MCF 10A (cell line): Measurements from ENCODE around the gene UBD. TPM values are rescaled to one million over a fixed set of nuclear protein-coding genes. Genes with fewer than 3 reads are reported as not detected.

Source experiments
- Bru-seq: library from RNA; stranded (reverse); fragments of 400-500 nt; gene quantifications from one replicate; lab custom pipeline; 2021; lab: Mats Ljungman, UMichigan
- BruChase-seq, 2 experiments: library from RNA; stranded (reverse); fragments of 400-500 nt; gene quantifications; one replicate each; lab custom pipeline; 2021; lab: Mats Ljungman, UMichigan
- BruUV-seq: library from RNA; stranded (reverse); fragments of 400-500 nt; replicated peaks from 2 replicates; lab custom pipeline; 2021; lab: Mats Ljungman, UMichigan
- CTCF ChIA-PET: fragments of 300-600 bp; sonication (Branson Sonifier 250); formaldehyde crosslinking; extraction: SDS; loops from one replicate; lab custom pipeline; 2021; ENCODE audit warnings: antibody characterized with exemption, inconsistent platforms; lab: Yijun Ruan, JAX
- POLR2A ChIA-PET: fragments of 300-600, 350-650 bp; sonication (Branson Sonifier 250); formaldehyde crosslinking; extraction: SDS; loops from one replicate; lab custom pipeline; 2020; ENCODE audit warnings: antibody characterized with exemption, inconsistent platforms; lab: Yijun Ruan, JAX
- DNase-seq: peaks from one replicate; pipeline ENCODE4 v3.0.0-alpha.2; 2018; ENCODE audit not compliant: unreplicated experiment
- H3K27ac Mint-ChIP-seq: one replicate; pipeline ENCODE4 v1.8.0; 2022; ENCODE audit warnings: mild to moderate bottlenecking, low read depth, mixed read lengths; ENCODE audit not compliant: unreplicated experiment
- H3K27me3 Mint-ChIP-seq: one replicate; pipeline ENCODE4 v1.8.0; 2022; ENCODE audit warnings: mixed read lengths; ENCODE audit not compliant: insufficient read depth, unreplicated experiment
- H3K36me3 Mint-ChIP-seq: one replicate; pipeline ENCODE4 v1.8.0; 2022; ENCODE audit warnings: mild to moderate bottlenecking, moderate library complexity, mixed read lengths; ENCODE audit not compliant: insufficient read depth, unreplicated experiment
- H3K4me1 Mint-ChIP-seq: one replicate; pipeline ENCODE4 v1.8.0; 2022; ENCODE audit warnings: mixed read lengths; ENCODE audit not compliant: insufficient read depth, unreplicated experiment
- H3K4me3 Mint-ChIP-seq: one replicate; pipeline ENCODE4 v1.8.0; 2022; ENCODE audit warnings: mild to moderate bottlenecking, moderate library complexity, mixed read lengths; ENCODE audit not compliant: unreplicated experiment
- H3K9me3 Mint-ChIP-seq: one replicate; pipeline ENCODE4 v1.8.0; 2022; ENCODE audit warnings: mixed read lengths; ENCODE audit not compliant: unreplicated experiment
- CTCF ChIP-seq: fragments of 200-600 bp; IDR thresholded peaks from one replicate; pipeline ENCODE4 v1.8.0; 2022; ENCODE audit warnings: antibody characterized with exemption, mild to moderate bottlenecking; ENCODE audit not compliant: unreplicated experiment
- intact Hi-C: fragments of 100-400 bp; cut with micrococcal nuclease; formaldehyde crosslinking; loops from 2 replicates; pipeline ENCODE4 v1.14.1; 2022
- long read RNA-seq: library from polyadenylated mRNA; stranded (forward); transcript quantifications from one replicate; pipeline ENCODE4 v2.0.0, GENCODE V29; 2022
- total RNA-seq: library from RNA; stranded (reverse); gene quantifications from 2 replicates; pipeline ENCODE4 v1.2.3, GENCODE V29; 2022

Gene UBD
- not detected in 2 replicates for total RNA-seq
- not detected for Bru-seq, nascent RNA
- not detected for BruChase-seq, experiment 1, labeled RNA remaining after a 6-hour chase
- percentile 11 among the genes with signal in this experiment for BruChase-seq, experiment 2, labeled RNA remaining after a 2-hour chase
- long read RNA-seq = 0 reads

GRCh38 chr6:29559524-29560287 lies at the start of gene UBD:
UBD (minus strand) TSS chr6:29559732; CDS start chr6:29559701, 31 bp downstream.
- Mint-ChIP-seq H3K9me3 (no peaks in the 10 kb centered on the region), H3K36me3 (no peaks in the 10 kb centered on the region), H3K27ac (no peak within 1 kb of the TSS), H3K27me3 (peaks cover 86% of the 10 kb centered on the region), H3K4me1 (no peaks in the 10 kb centered on the region), H3K4me3 (no peak within 1 kb of the TSS)
- ChIA-PET POLR2A (no interaction called here), CTCF (interaction anchor here (0.6 kb wide), 1 partner anchor 130 kb away, joined by 3 read pairs; no protein-coding TSS in a partner anchor)
- no TSS peak for BruUV-seq
- TF ChIP-seq CTCF = no peak
- no peak for DNase-seq
- intact Hi-C loops = no loop called here

- Mint-ChIP-seq H3K4me1 (no peaks in the 10 kb centered on the region), H3K27me3 (no peaks in the 10 kb centered on the region), H3K4me3 (no peak overlapping the region), H3K36me3 (peaks cover 46% of the 10 kb centered on the region), H3K9me3 (no peaks in the 10 kb centered on the region), H3K27ac (no peak overlapping the region)
- DNase-seq = no peak
- no peak for TF ChIP-seq CTCF
- BruUV-seq = no TSS peak
- intact Hi-C loops = no loop called here
- ChIA-PET CTCF (interaction anchor here (0.6 kb wide), 1 partner anchor 1467 kb away, joined by 3 read pairs; no protein-coding TSS in a partner anchor), POLR2A (interaction anchor here (0.7 kb wide), 1 partner anchor 55 kb away, joined by 3 read pairs; no protein-coding TSS in a partner anchor)
These were observed 48.6 kb upstream of the UBD start for GRCh38 chr6:29608131-29608530.

- CTCF ChIA-PET = interaction anchor here (0.6 kb wide), 1 partner anchor 15 kb away, joined by 4 read pairs; no protein-coding TSS in a partner anchor
- TF ChIP-seq CTCF = no peak
- intact Hi-C loops = no loop called here
- H3K9me3 Mint-ChIP-seq = no peaks in the 10 kb centered on the region
- H3K4me3 Mint-ChIP-seq = no peak overlapping the region
- H3K36me3 Mint-ChIP-seq = peaks cover 33% of the 10 kb centered on the region
- no peak for DNase-seq
- POLR2A ChIA-PET = no interaction called here
- BruUV-seq = no TSS peak
- H3K27ac Mint-ChIP-seq = no peak overlapping the region
- H3K4me1 Mint-ChIP-seq = no peaks in the 10 kb centered on the region
- no peaks in the 10 kb centered on the region for H3K27me3 Mint-ChIP-seq
These were observed 44.4 kb upstream of the UBD start for GRCh38 chr6:29603930-29604329.

- TF ChIP-seq CTCF = no peak
- DNase-seq = no peak
- H3K9me3 Mint-ChIP-seq = no peaks in the 10 kb centered on the region
- no peaks in the 10 kb centered on the region for H3K4me1 Mint-ChIP-seq
- H3K27ac Mint-ChIP-seq = no peak overlapping the region
- no peak overlapping the region for H3K4me3 Mint-ChIP-seq
- intact Hi-C loops = no loop called here
- H3K36me3 Mint-ChIP-seq = peaks cover 32% of the 10 kb centered on the region
- no peaks in the 10 kb centered on the region for H3K27me3 Mint-ChIP-seq
- CTCF ChIA-PET = interaction anchor here (0.6 to 0.8 kb wide), 2 partner anchors 14 to 50 kb away, joined by 3 to 4 read pairs; no protein-coding TSS in a partner anchor
- BruUV-seq = no TSS peak
- POLR2A ChIA-PET = no interaction called here
These were observed 43.9 kb upstream of the UBD start for GRCh38 chr6:29603456-29603855.
